Measurements from ENCODE around the gene PRSS2.

GRCh38 chr7:142784096-142784495, 13.3 kb downstream of the PRSS2 start:
- TF ChIP-seq POLR2A (IDR thresholded peaks at IDR 0.05): no peak
- TF ChIP-seq CTCF (IDR thresholded peaks at IDR 0.05): no peak

All from testis (tissue), 2 donors.